HCT116 (cell line): Measurements from ENCODE around the gene USP47. TPM values are rescaled to one million over a fixed set of nuclear protein-coding genes. Genes with fewer than 3 reads are reported as not detected.

Source experiments
- ATAC-seq: fragments of 200-7000 bp; cut with Tn5 transposase; 2 replicates; pipeline ENCODE4 v1.9.1; 2020; ENCODE audit warnings: mild to moderate bottlenecking, moderate library complexity
- BruUV-seq: library from RNA; stranded (reverse); fragments of 400-500 nt; replicated peaks from 2 replicates; lab custom pipeline; 2021; lab: Mats Ljungman, UMichigan
- CTCF ChIA-PET: fragments of 300-600 bp; sonication (Branson Sonifier 250); formaldehyde crosslinking; loops from one replicate; lab custom pipeline; 2021; ENCODE audit warnings: antibody characterized with exemption; lab: Charles Lee
- POLR2A ChIA-PET: fragments of 300-600, 350-600 bp; sonication (Branson Sonifier 250); formaldehyde crosslinking; loops from one replicate; lab custom pipeline; 2021; ENCODE audit warnings: antibody characterized with exemption; lab: Charles Lee
- RAD21 ChIA-PET, 2 experiments: fragments of 300-600 bp; sonication (Branson Sonifier 250); formaldehyde crosslinking; loops; one replicate each; lab custom pipeline; 2023; ENCODE audit warnings: low total read pairs in 2 of 2; ENCODE audit not compliant: uncharacterized antibody in 2 of 2, unreplicated experiment in 2 of 2, low non-redundant PET in 1 of 2; lab: Charles Lee
- DNase-seq: peaks from one replicate; pipeline ENCODE4 v3.0.0-alpha.2; 2010; ENCODE audit warnings: low read depth, low spot score
- H2AFZ ChIP-seq: fragments of 200-600 bp; shearing (Covaris generic), sonication (generic); 2 replicates; pipeline ENCODE4 v1.6.1; 2017; ENCODE audit warnings: low read depth, mixed run types, mixed read lengths, antibody characterized with exemption, low read length; ENCODE audit not compliant: poor library complexity, severe bottlenecking
- H3K27ac ChIP-seq: 2 replicates; pipeline ENCODE4 v1.5.1; 2012; ENCODE audit warnings: low read depth, low read length
- H3K27me3 ChIP-seq: fragments of 200-600 bp; sonication (generic); 2 replicates; pipeline ENCODE4 v1.6.1; 2016; ENCODE audit warnings: mixed run types, low read length, mixed read lengths; ENCODE audit not compliant: insufficient read depth
- H3K36me3 ChIP-seq, 2 experiments: fragments of 200-500 bp in 1 of 2; fragments of 200-600 bp in 1 of 2; sonication (Bioruptor generic) in 1 of 2; sonication (generic) in 1 of 2; 2 replicates each; pipeline versions ENCODE4 v1.5.1 to v1.6.1; 2014 to 2016; ENCODE audit warnings: low read length in 2 of 2, inconsistent platforms in 1 of 2, mixed read lengths in 1 of 2, mixed run types in 1 of 2; ENCODE audit not compliant: insufficient read depth in 2 of 2, control insufficient read depth in 1 of 2
- H3K4me1 ChIP-seq, 2 experiments: fragments of 200-600 bp in 1 of 2; sonication (generic) in 1 of 2; 2 replicates each; pipeline versions ENCODE4 v1.5.1 to v1.6.1; 2012 to 2017; ENCODE audit warnings: low read length in 2 of 2, inconsistent platforms in 1 of 2, mild to moderate bottlenecking in 1 of 2, mixed read lengths in 1 of 2, mixed run types in 1 of 2, moderate library complexity in 1 of 2; ENCODE audit not compliant: insufficient read depth in 2 of 2, control insufficient read depth in 1 of 2
- H3K4me2 ChIP-seq: fragments of 200-600 bp; sonication (generic); 2 replicates; pipeline ENCODE4 v1.6.1; 2017; ENCODE audit warnings: mixed run types, low read length, mixed read lengths
- H3K4me3 ChIP-seq, 2 experiments: fragments of 200-600 bp in 1 of 2; sonication (generic) in 1 of 2; replicated peaks in 1 of 2; 2 replicates each; pipeline ENCODE4 v1.5.1; 2011 to 2016; ENCODE audit warnings: low read length in 2 of 2, control low read depth in 1 of 2, low read depth in 1 of 2, mild to moderate bottlenecking in 1 of 2, mixed read lengths in 1 of 2, mixed run types in 1 of 2
- H3K79me2 ChIP-seq: fragments of 200-600 bp; sonication (generic); 2 replicates; pipeline ENCODE4 v1.6.1; 2017; ENCODE audit warnings: mild to moderate bottlenecking, mixed run types, low read length, moderate library complexity, mixed read lengths; ENCODE audit not compliant: insufficient read depth
- H3K9ac ChIP-seq: fragments of 200-600 bp; sonication (generic); 2 replicates; pipeline ENCODE4 v1.6.1; 2016; ENCODE audit warnings: low read length, mixed read lengths
- H3K9me2 ChIP-seq: fragments of 200-600 bp; sonication (generic), shearing (Covaris generic); 2 replicates; pipeline ENCODE4 v1.6.1; 2017; ENCODE audit warnings: mixed run types, mild to moderate bottlenecking, moderate library complexity; ENCODE audit not compliant: insufficient read depth
- H3K9me3 ChIP-seq, 2 experiments: fragments of 200-500 bp in 1 of 2; fragments of 200-600 bp in 1 of 2; sonication (Bioruptor generic) in 1 of 2; sonication (generic) in 1 of 2; 2 replicates each; pipeline ENCODE4 v1.6.1; 2014 to 2017; ENCODE audit warnings: low read length in 2 of 2, mixed read lengths in 2 of 2, inconsistent platforms in 1 of 2, low read depth in 1 of 2, mild to moderate bottlenecking in 1 of 2, mixed run types in 1 of 2, moderate library complexity in 1 of 2; ENCODE audit not compliant: control insufficient read depth in 1 of 2, insufficient read depth in 1 of 2
- H4K20me1 ChIP-seq: fragments of 200-600 bp; sonication (generic), shearing (Covaris generic); 2 replicates; pipeline ENCODE4 v1.6.1; 2017; ENCODE audit warnings: mixed run types, mild to moderate bottlenecking, moderate library complexity; ENCODE audit not compliant: insufficient read depth
- ATF3 ChIP-seq: IDR thresholded peaks from 2 replicates; pipeline ENCODE4 v1.6.1; 2012
- CTCF ChIP-seq, 3 experiments: fragments of 200-600 bp in 1 of 3; sonication (generic) in 1 of 3; IDR thresholded peaks in 2 of 3; conservative IDR thresholded peaks in 1 of 3; 2 replicates each; pipeline ENCODE4 v1.5.1; 2012 to 2017; ENCODE audit warnings: low read depth in 2 of 3, low read length in 2 of 3, antibody characterized with exemption in 1 of 3, borderline replicate concordance in 1 of 3, control low read depth in 1 of 3, mild to moderate bottlenecking in 1 of 3, mixed read lengths in 1 of 3, mixed run types in 1 of 3, moderate library complexity in 1 of 3; ENCODE audit not compliant: insufficient read depth in 1 of 3
- EGR1 ChIP-seq: IDR thresholded peaks from 2 replicates; pipeline ENCODE4 v1.6.1; 2012; ENCODE audit warnings: low read depth
- POLR2A ChIP-seq: IDR thresholded peaks from 2 replicates; pipeline ENCODE4 v1.7.0; 2011; ENCODE audit warnings: borderline replicate concordance; ENCODE audit not compliant: insufficient read depth, insufficient read length; ENCODE audit errors: extremely low read depth
- ZBTB33 ChIP-seq: IDR thresholded peaks from 2 replicates; pipeline ENCODE4 v1.6.1; 2011; ENCODE audit warnings: mild to moderate bottlenecking, low read length, moderate library complexity; ENCODE audit not compliant: insufficient replicate concordance; ENCODE audit errors: extremely low read depth
- intact Hi-C: fragments of 100-400 bp; cut with micrococcal nuclease; formaldehyde crosslinking; loops from 2 replicates; pipeline ENCODE4 v1.10.0; 2022
- total RNA-seq: library from RNA; stranded (reverse); gene quantifications from one replicate; pipeline ENCODE4 v1.2.1, GENCODE V29; 2021; ENCODE audit not compliant: unreplicated experiment

USP47 gene
- total RNA-seq, 1 experiment from 2014 or later = 18.9 TPM

- TF ChIP-seq EGR1 = no peak
These were observed 53.9 kb downstream of the USP47 start (continued) for GRCh38 chr11:11895672-11896071.

GRCh38 chr11:11898648-11899047, 56.9 kb downstream of the USP47 start:
- Histone ChIP-seq H3K4me3 (no peak overlapping the region), H4K20me1 (no peaks in the 10 kb centered on the region), H3K27me3 (no peaks in the 10 kb centered on the region), H3K9me2 (no peaks in the 10 kb centered on the region), H3K79me2 (no peaks in the 10 kb centered on the region), H3K9me3 (no peaks in the 10 kb centered on the region), H3K36me3 (peaks cover 0 to 6% of the 10 kb centered on the region in 2 experiments; a peak in 2 of 4 replicates), H3K9ac (no peak overlapping the region), H3K4me2 (no peak overlapping the region), H3K4me1 (no peaks in the 10 kb centered on the region), H3K27ac (no peak overlapping the region), H2AFZ (no peak overlapping the region)
- DNase-seq (no peak), ATAC-seq (no peak)
- no TSS peak for BruUV-seq
- CTCF ChIA-PET = no interaction called here
- POLR2A ChIA-PET = no interaction called here
- intact Hi-C loops = no loop called here
- TF ChIP-seq ZBTB33 (no peak), ATF3 (no peak), CTCF (IDR thresholded peaks at IDR 0.05 in 2 of 3, conservative IDR thresholded peaks at IDR 0.05 in 1 of 3; ENCODE audit: borderline replicate concordance in 1 of 3, insufficient read depth in 1 of 3, low read depth in 2 of 3, low read length in 2 of 3) (no peak), POLR2A (no peak)
- RAD21 ChIA-PET = no interaction called here
